IMR-90 (cell line): Measurements from ENCODE around the gene IQCK. TPM values are rescaled to one million over a fixed set of nuclear protein-coding genes. Genes with fewer than 3 reads are reported as not detected.

ENCODE experiments used
- ATAC-seq: fragments of 200-7000 bp; cut with Tn5 transposase; 2 replicates; pipeline ENCODE4 v1.9.1; 2020; ENCODE audit warnings: low read depth, mild to moderate bottlenecking, moderate library complexity
- BruUV-seq: library from RNA; stranded (reverse); fragments of 400-500 nt; replicated peaks from 2 replicates; lab custom pipeline; 2021; lab: Mats Ljungman, UMichigan
- CTCF ChIA-PET: fragments of 300-600 bp; formaldehyde crosslinking; extraction: SDS; loops from one replicate; lab custom pipeline; 2021; ENCODE audit warnings: antibody characterized with exemption; lab: Yijun Ruan, JAX
- POLR2A ChIA-PET: fragments of 300-600 bp; sonication (Branson Sonifier 250); formaldehyde crosslinking; loops from one replicate; lab custom pipeline; 2022; ENCODE audit warnings: antibody characterized with exemption; ENCODE audit not compliant: unreplicated experiment; lab: Charles Lee
- DNase-seq: peaks from one replicate; pipeline ENCODE4 v3.0.0; 2013
- H2AFZ ChIP-seq: replicated peaks from 2 replicates; pipeline ENCODE3; 2013; ENCODE audit warnings: low read length, mild to moderate bottlenecking; ENCODE audit not compliant: poor library complexity
- H2AK5ac ChIP-seq: 2 replicates; pipeline ENCODE4 v1.6.1; 2013; ENCODE audit warnings: low read depth, low read length, inconsistent platforms
- H2AK9ac ChIP-seq: replicated peaks from 2 replicates; pipeline ENCODE3; 2013; ENCODE audit warnings: mild to moderate bottlenecking, low read depth, low read length, moderate library complexity; ENCODE audit not compliant: poor library complexity
- H2BK120ac ChIP-seq: 2 replicates; pipeline ENCODE4 v1.6.1; 2013; ENCODE audit warnings: low read depth, low read length, inconsistent platforms
- H2BK15ac ChIP-seq: 3 replicates; pipeline ENCODE4 v1.6.1; 2013; ENCODE audit warnings: low read depth, low read length, inconsistent platforms
- H2BK20ac ChIP-seq: 2 replicates; pipeline ENCODE4 v1.6.1; 2013; ENCODE audit warnings: low read depth, mild to moderate bottlenecking, inconsistent platforms, low read length, moderate library complexity
- H2BK5ac ChIP-seq: 2 replicates; pipeline ENCODE4 v1.6.1; 2013; ENCODE audit warnings: mild to moderate bottlenecking, low read depth, low read length, inconsistent platforms; ENCODE audit not compliant: poor library complexity, severe bottlenecking
- H3K14ac ChIP-seq: replicated peaks from 2 replicates; pipeline ENCODE4 v1.6.1; 2013; ENCODE audit warnings: low read depth, low read length, inconsistent platforms
- H3K18ac ChIP-seq: 2 replicates; pipeline ENCODE4 v1.6.1; 2013; ENCODE audit warnings: low read depth, low read length, control low read depth
- H3K23ac ChIP-seq: 2 replicates; pipeline ENCODE4 v1.6.1; 2013; ENCODE audit warnings: low read depth, low read length, inconsistent platforms
- H3K27ac ChIP-seq: 2 replicates; pipeline ENCODE4 v1.5.1; 2013; ENCODE audit warnings: mild to moderate bottlenecking, control low read depth, low read length; ENCODE audit not compliant: insufficient read depth
- H3K27me3 ChIP-seq: 2 replicates; pipeline ENCODE4 v1.6.1; 2013; ENCODE audit warnings: low read length; ENCODE audit not compliant: control insufficient read depth, insufficient read depth
- H3K36me3 ChIP-seq: 2 replicates; pipeline ENCODE4 v1.6.1; 2013; ENCODE audit warnings: low read length, mixed read lengths; ENCODE audit not compliant: control insufficient read depth, insufficient read depth
- H3K4ac ChIP-seq: 2 replicates; pipeline ENCODE4 v1.6.1; 2013; ENCODE audit warnings: low read depth, low read length, inconsistent platforms
- H3K4me1 ChIP-seq: 2 replicates; pipeline ENCODE4 v1.6.1; 2013; ENCODE audit warnings: low read length, mixed read lengths; ENCODE audit not compliant: control insufficient read depth, insufficient read depth
- H3K4me2 ChIP-seq: 2 replicates; pipeline ENCODE4 v1.6.1; 2013; ENCODE audit warnings: low read depth, mild to moderate bottlenecking, control low read depth, low read length, moderate library complexity
- H3K4me3 ChIP-seq: 2 replicates; pipeline ENCODE4 v1.5.1; 2013; ENCODE audit warnings: low read depth, mild to moderate bottlenecking, control low read depth, low read length, moderate library complexity; ENCODE audit not compliant: insufficient read depth
- H3K56ac ChIP-seq: 2 replicates; pipeline ENCODE4 v1.6.1; 2013; ENCODE audit warnings: low read length, inconsistent platforms; ENCODE audit not compliant: insufficient read depth; ENCODE audit errors: extremely low read depth
- H3K79me1 ChIP-seq, 2 experiments: 2 replicates each; pipeline ENCODE4 v1.6.1; 2013; ENCODE audit warnings: low read length in 2 of 2, inconsistent platforms in 1 of 2, low read depth in 1 of 2
- H3K9ac ChIP-seq: 2 replicates; pipeline ENCODE4 v1.6.1; 2013; ENCODE audit warnings: low read depth, low read length, control low read depth
- H3K9me1 ChIP-seq: 2 replicates; pipeline ENCODE4 v1.6.1; 2013; ENCODE audit warnings: low read length, inconsistent platforms; ENCODE audit not compliant: insufficient read depth
- H3K9me3 ChIP-seq: 2 replicates; pipeline ENCODE4 v1.6.1; 2013; ENCODE audit warnings: low read length; ENCODE audit not compliant: control insufficient read depth, insufficient read depth
- H4K20me1 ChIP-seq: 2 replicates; pipeline ENCODE4 v1.6.1; 2013; ENCODE audit warnings: low read length, inconsistent platforms; ENCODE audit not compliant: insufficient read depth
- H4K5ac ChIP-seq: 2 replicates; pipeline ENCODE4 v1.6.1; 2013; ENCODE audit warnings: mild to moderate bottlenecking, low read depth, low read length, control low read depth
- H4K8ac ChIP-seq, 2 experiments: 2 replicates each; pipeline ENCODE4 v1.6.1; 2013; ENCODE audit warnings: low read depth in 2 of 2, low read length in 2 of 2, control low read depth in 1 of 2, inconsistent platforms in 1 of 2
- H4K91ac ChIP-seq: 2 replicates; pipeline ENCODE4 v1.6.1; 2013; ENCODE audit warnings: low read depth, low read length, inconsistent platforms; ENCODE audit not compliant: insufficient read depth
- RCOR1 ChIP-seq: IDR thresholded peaks from 2 replicates; pipeline ENCODE4 v1.6.1; 2012; ENCODE audit warnings: mild to moderate bottlenecking, low read length, improper control_type of control experiment; ENCODE audit not compliant: insufficient replicate concordance
- WGBS, 2 experiments: methylation state at CpG; one replicate each; pipeline versions ENCODE4 v1.1.5 to v1.1.7; 2013; ENCODE audit warnings: missing lambda C conversion rate in 2 of 2; ENCODE audit not compliant: insufficient read length in 1 of 2; ENCODE audit errors: extremely low coverage in 2 of 2; 5-methylcytosine and 5-hydroxymethylcytosine counted together
- dilution Hi-C: fragments of 300-500 bp; cut with HindIII; formaldehyde crosslinking; loops from one replicate; pipeline ENCODE4 v1.14.3; 2018; ENCODE audit warnings: low sequenced_read_pairs; ENCODE audit not compliant: unreplicated experiment
- in situ Hi-C: fragments of 300-500 bp; cut with MboI; formaldehyde crosslinking; loops from 3 replicates; pipeline ENCODE4 v1.14.3; 2019; ENCODE audit warnings: low sequenced_read_pairs, inconsistent platforms, mixed read lengths
- intact Hi-C: fragments of 100-400 bp; cut with micrococcal nuclease; formaldehyde crosslinking; loops from 2 replicates; pipeline ENCODE4 v1.10.0; 2022
- polyA plus RNA-seq, 3 experiments: library from polyadenylated mRNA; depleted of rRNA; stranded (reverse); fragments of >200 nt; gene quantifications; 2 replicates each; pipeline ENCODE4 v1.2.3, GENCODE V29; 2012; ENCODE audit warnings: low replicate concordance in 1 of 3
- total RNA-seq: library from RNA; depleted of rRNA; stranded (reverse); fragments of >200 nt; gene quantifications from 2 replicates; pipeline ENCODE4 v1.2.3, GENCODE V29; 2012

IQCK gene
- total and polyA plus RNA-seq, 2 of the 4 experiments (the other 2 are of a cell fraction) = 4.1 to 5.4 TPM

- Histone ChIP-seq H3K4me2 (no peak overlapping the region), H2AK9ac (peak overlapping the region; percentile 10), H3K36me3 (no peaks in the 10 kb centered on the region), H4K20me1 (no peaks in the 10 kb centered on the region; the same call in 1 of the 2 replicates), H2BK120ac (peak overlapping the region; percentile 64), H2BK15ac (peak overlapping the region; percentile 39; the same call in 1 of the 3 replicates), H4K5ac (peak overlapping the region; percentile 31; the same call in 1 of the 2 replicates), H3K9me1 (peaks cover 8% of the 10 kb centered on the region), H3K27me3 (no peaks in the 10 kb centered on the region), H3K4me1 (peaks cover 13% of the 10 kb centered on the region), H3K23ac (no peak overlapping the region), H3K9me3 (peaks cover 8% of the 10 kb centered on the region), H2AFZ (no peak overlapping the region), H3K79me1 (no peaks in the 10 kb centered on the region), H3K27ac (peak overlapping the region; percentile 33; the same call in 1 of the 2 replicates), H3K18ac (peak overlapping the region; percentile 83), H2BK5ac (peak overlapping the region; percentile 34), H3K4me3 (no peak overlapping the region), H2BK20ac (peak overlapping the region; percentile 28), H4K8ac (peak overlapping the region; percentile 63 to 74; a peak in 2 of 4 replicates), H3K56ac (no peak overlapping the region), H4K91ac (peak overlapping the region; percentile 84), H2AK5ac (peak overlapping the region; percentile 81; the same call in 1 of the 2 replicates), H3K9ac (no peak overlapping the region), H3K4ac (peak overlapping the region; percentile 59), H3K14ac (peak overlapping the region; percentile 24; the same call in 1 of the 2 replicates)
- CTCF ChIA-PET = interaction anchor here (0.7 kb wide), 1 partner anchor 36 kb away, joined by 4 read pairs; no protein-coding TSS in a partner anchor
- in situ Hi-C loops (no loop called here), dilution Hi-C loops (no loop called here), intact Hi-C loops (loop anchor here (1.0 to 5.0 kb wide), 2 partner anchors 36 to 57 kb away; no protein-coding TSS in a partner anchor)
- no TSS peak for BruUV-seq
- no peak for ATAC-seq
- POLR2A ChIA-PET = no interaction called here
- DNase-seq = no peak
- 100% methylated on average over 5 of the region's 9 CpGs; no CpG with 5 or more reads in 1 of the 2 experiments for WGBS, 2 experiments
- TF ChIP-seq RCOR1 = no peak
Measured at GRCh38 chr16:19809693-19810092, 91.6 kb downstream of the IQCK start.
